SJSA1 (cell line): ENCODE results near the gene UBE2B. TPM values are rescaled to one million over a fixed set of nuclear protein-coding genes. Genes with fewer than 3 reads are reported as not detected.
A peak's percentile ranks its signal among the peaks of the same experiment; 100 is the strongest.
"Not testable (repeated sequence)": the region's sequence is repeated elsewhere in the genome, so short reads cannot be mapped to it uniquely, and the experiment has no call there.

Source experiments
- DNase-seq, 2 experiments: peaks; one replicate each; pipeline ENCODE4 v3.0.0-alpha.2; 2015 to 2020; ENCODE audit warnings: low spot score in 2 of 2, low read depth in 1 of 2
- H3K27ac ChIP-seq: fragments of 250-450 bp; sonication (Bioruptor Pico); 2 replicates; pipeline ENCODE4 v1.5.1; 2020; ENCODE audit warnings: mild to moderate bottlenecking, moderate library complexity
- H3K27me3 ChIP-seq: fragments of 250-450 bp; sonication (Bioruptor Pico); replicated peaks from 2 replicates; pipeline ENCODE4 v1.5.1; 2020; ENCODE audit warnings: mild to moderate bottlenecking, moderate library complexity
- H3K36me3 ChIP-seq: fragments of 250-450 bp; sonication (Bioruptor Pico); 2 replicates; pipeline ENCODE4 v1.5.1; 2020; ENCODE audit warnings: mild to moderate bottlenecking
- H3K4me1 ChIP-seq: fragments of 250-450 bp; sonication (Bioruptor Pico); replicated peaks from 2 replicates; pipeline ENCODE4 v1.6.1; 2021; ENCODE audit warnings: mild to moderate bottlenecking
- H3K4me3 ChIP-seq: fragments of 250-450 bp; sonication (Bioruptor Pico); 2 replicates; pipeline ENCODE4 v1.5.1; 2020; ENCODE audit warnings: mild to moderate bottlenecking
- H3K9me3 ChIP-seq: fragments of 250-450 bp; sonication (Bioruptor Pico); replicated peaks from 2 replicates; pipeline ENCODE4 v1.5.1; 2020; ENCODE audit warnings: mild to moderate bottlenecking
- total RNA-seq: library from RNA; depleted of rRNA; stranded (reverse); fragments of >200 nt; shearing (Covaris generic); gene quantifications from 2 replicates; pipeline ENCODE4 v1.2.3, GENCODE V29; 2014

UBE2B gene
- total RNA-seq, 1 experiment from 2014 or later: 55.8 TPM

GRCh38 chr5:134380346-134380745 lies 9.0 kb downstream of the UBE2B start:
- DNase-seq: no peak
- Histone ChIP-seq H3K9me3 (no peaks in the 10 kb centered on the region), H3K27ac (no peak overlapping the region), H3K27me3 (no peaks in the 10 kb centered on the region), H3K36me3 (peaks cover 85% of the 10 kb centered on the region), H3K4me3 (no peak overlapping the region), H3K4me1 (no peaks in the 10 kb centered on the region)

- not testable (repeated sequence) for H3K4me1 ChIP-seq, H3K4me3 ChIP-seq, H3K9me3 ChIP-seq, H3K27ac ChIP-seq, H3K27me3 ChIP-seq, DNase-seq
- H3K36me3 ChIP-seq: peaks cover 89% of the 10 kb centered on the region
These were observed 10.8 kb downstream of the UBE2B start for GRCh38 chr5:134382204-134382603.

- H3K4me1 ChIP-seq: no peaks in the 10 kb centered on the region
- no peak for DNase-seq
- H3K4me3 ChIP-seq: no peak overlapping the region
- no peak overlapping the region for H3K27ac ChIP-seq
- no peaks in the 10 kb centered on the region for H3K9me3 ChIP-seq
- H3K27me3 ChIP-seq: no peaks in the 10 kb centered on the region
- H3K36me3 ChIP-seq: peaks cover 88% of the 10 kb centered on the region
These were observed 12.8 kb downstream of the UBE2B start for GRCh38 chr5:134383980-134384697.

- H3K9me3 ChIP-seq: no peaks in the 10 kb centered on the region
- no peaks in the 10 kb centered on the region; the same call in 1 of the 2 replicates for H3K4me1 ChIP-seq
- DNase-seq: no peak
- H3K4me3 ChIP-seq: no peak overlapping the region
- H3K36me3 ChIP-seq: peaks cover 89% of the 10 kb centered on the region
- no peak overlapping the region for H3K27ac ChIP-seq
- no peaks in the 10 kb centered on the region for H3K27me3 ChIP-seq
These were observed 16.1 kb downstream of the UBE2B start for GRCh38 chr5:134387443-134387842.

- Histone ChIP-seq H3K36me3 (peaks cover 92% of the 10 kb centered on the region), H3K9me3 (no peaks in the 10 kb centered on the region), H3K4me1 (peaks cover 9% of the 10 kb centered on the region), H3K27me3 (no peaks in the 10 kb centered on the region), H3K27ac (no peak overlapping the region), H3K4me3 (no peak overlapping the region)
- no peak for DNase-seq
These were observed 20.9 kb downstream of the UBE2B start for GRCh38 chr5:134392301-134392700.

- Histone ChIP-seq H3K4me1 (peaks cover 9% of the 10 kb centered on the region), H3K27ac (no peak overlapping the region), H3K4me3 (no peak overlapping the region), H3K27me3 (no peaks in the 10 kb centered on the region), H3K9me3 (no peaks in the 10 kb centered on the region), H3K36me3 (peaks cover 84% of the 10 kb centered on the region)
- peak in 1 of 2 experiments; percentile 22 for DNase-seq
These were observed 23.6 kb downstream of the UBE2B start for GRCh38 chr5:134394932-134395331.

- Histone ChIP-seq H3K9me3 (no peaks in the 10 kb centered on the region), H3K4me1 (peaks cover 9% of the 10 kb centered on the region), H3K4me3 (no peak overlapping the region), H3K27ac (no peak overlapping the region), H3K36me3 (peaks cover 73% of the 10 kb centered on the region), H3K27me3 (no peaks in the 10 kb centered on the region)
- DNase-seq: no peak
These were observed 24.9 kb downstream of the UBE2B start for GRCh38 chr5:134396274-134396673.

GRCh38 chr5:134397196-134397595 lies 25.8 kb downstream of the UBE2B start:
- peaks cover 72% of the 10 kb centered on the region for H3K36me3 ChIP-seq

GRCh38 chr5:134398609-134399155 lies 27.3 kb downstream of the UBE2B start:
- no peaks in the 10 kb centered on the region for H3K27me3 ChIP-seq
- no peaks in the 10 kb centered on the region for H3K9me3 ChIP-seq
- H3K27ac ChIP-seq: no peak overlapping the region
- DNase-seq: no peak
- peaks cover 65% of the 10 kb centered on the region for H3K36me3 ChIP-seq
- peaks cover 9% of the 10 kb centered on the region for H3K4me1 ChIP-seq
- H3K4me3 ChIP-seq: no peak overlapping the region

More at GRCh38 chr5:134397196-134397595, 25.8 kb downstream of the UBE2B start:
- H3K27me3 ChIP-seq: no peaks in the 10 kb centered on the region
- no peak overlapping the region for H3K27ac ChIP-seq
- peaks cover 9% of the 10 kb centered on the region for H3K4me1 ChIP-seq
- no peak overlapping the region for H3K4me3 ChIP-seq
- no peaks in the 10 kb centered on the region for H3K9me3 ChIP-seq
- no peak for DNase-seq

GRCh38 chr5:134403951-134404350 lies 32.6 kb downstream of the UBE2B start:
- peaks cover 47% of the 10 kb centered on the region for H3K36me3 ChIP-seq
- no peaks in the 10 kb centered on the region for H3K9me3 ChIP-seq
- H3K27me3 ChIP-seq: no peaks in the 10 kb centered on the region
- no peak for DNase-seq
- H3K27ac ChIP-seq: no peak overlapping the region
- H3K4me1 ChIP-seq: no peaks in the 10 kb centered on the region
- H3K4me3 ChIP-seq: no peak overlapping the region

GRCh38 chr5:134406390-134406789 lies 35.0 kb downstream of the UBE2B start:
- no peak overlapping the region for H3K27ac ChIP-seq
- no peaks in the 10 kb centered on the region for H3K27me3 ChIP-seq
- H3K9me3 ChIP-seq: no peaks in the 10 kb centered on the region
- H3K36me3 ChIP-seq: peaks cover 50% of the 10 kb centered on the region
- DNase-seq: no peak
- no peak overlapping the region for H3K4me3 ChIP-seq
- H3K4me1 ChIP-seq: peaks cover 6% of the 10 kb centered on the region; the same call in 1 of the 2 replicates

GRCh38 chr5:134409321-134409720 lies 38.0 kb downstream of the UBE2B start:
- no peaks in the 10 kb centered on the region for H3K9me3 ChIP-seq
- H3K27me3 ChIP-seq: no peaks in the 10 kb centered on the region
- no peak overlapping the region for H3K4me3 ChIP-seq
- peaks cover 12% of the 10 kb centered on the region for H3K4me1 ChIP-seq
- peaks cover 34% of the 10 kb centered on the region for H3K36me3 ChIP-seq
- H3K27ac ChIP-seq: no peak overlapping the region
- DNase-seq: no peak

GRCh38 chr5:134410822-134411221 lies 39.5 kb downstream of the UBE2B start:
- no peak for DNase-seq
- peaks cover 12% of the 10 kb centered on the region for H3K4me1 ChIP-seq
- H3K27ac ChIP-seq: no peak overlapping the region
- peaks cover 28% of the 10 kb centered on the region for H3K36me3 ChIP-seq
- H3K27me3 ChIP-seq: no peaks in the 10 kb centered on the region
- H3K9me3 ChIP-seq: no peaks in the 10 kb centered on the region
- peak overlapping the region; percentile 72 for H3K4me3 ChIP-seq

GRCh38 chr5:134411228-134411545 lies 39.8 kb downstream of the UBE2B start:
- Histone ChIP-seq H3K36me3 (peaks cover 24% of the 10 kb centered on the region), H3K4me1 (peaks cover 12% of the 10 kb centered on the region), H3K9me3 (no peaks in the 10 kb centered on the region), H3K27me3 (no peaks in the 10 kb centered on the region), H3K4me3 (peak overlapping the region; percentile 72), H3K27ac (no peak overlapping the region)
- DNase-seq: no peak
